Nephron progenitor cell (in vitro differentiated cells): ENCODE data around the gene SPX.
A peak's percentile ranks its signal among the peaks of the same experiment; 100 is the strongest.

Experiments
- DNase-seq: peaks from one replicate; pipeline ENCODE4 v3.0.0; 2021
- H3K27ac Mint-ChIP-seq: 2 replicates; pipeline ENCODE4 v1.8.0; 2021; ENCODE audit warnings: mild to moderate bottlenecking, moderate library complexity, mixed read lengths
- H3K27me3 Mint-ChIP-seq: 2 replicates; pipeline ENCODE4 v1.8.0; 2021; ENCODE audit warnings: mild to moderate bottlenecking, low read depth, mixed read lengths; ENCODE audit not compliant: poor library complexity
- H3K36me3 Mint-ChIP-seq: 2 replicates; pipeline ENCODE4 v1.8.0; 2021; ENCODE audit warnings: low read depth, mixed read lengths
- H3K4me1 Mint-ChIP-seq: 2 replicates; pipeline ENCODE4 v1.8.0; 2021; ENCODE audit warnings: mixed read lengths
- H3K4me3 Mint-ChIP-seq: 2 replicates; pipeline ENCODE4 v1.8.0; 2021; ENCODE audit warnings: mild to moderate bottlenecking, moderate library complexity, mixed read lengths
- H3K9me3 Mint-ChIP-seq: 2 replicates; pipeline ENCODE4 v1.8.0; 2021; ENCODE audit warnings: mild to moderate bottlenecking, moderate library complexity, mixed read lengths
- CTCF ChIP-seq: fragments of 200-600 bp; sonication (generic); IDR thresholded peaks from 2 replicates; pipeline ENCODE4 v1.5.0; 2021; ENCODE audit warnings: antibody characterized with exemption

Gene SPX

DNA sequence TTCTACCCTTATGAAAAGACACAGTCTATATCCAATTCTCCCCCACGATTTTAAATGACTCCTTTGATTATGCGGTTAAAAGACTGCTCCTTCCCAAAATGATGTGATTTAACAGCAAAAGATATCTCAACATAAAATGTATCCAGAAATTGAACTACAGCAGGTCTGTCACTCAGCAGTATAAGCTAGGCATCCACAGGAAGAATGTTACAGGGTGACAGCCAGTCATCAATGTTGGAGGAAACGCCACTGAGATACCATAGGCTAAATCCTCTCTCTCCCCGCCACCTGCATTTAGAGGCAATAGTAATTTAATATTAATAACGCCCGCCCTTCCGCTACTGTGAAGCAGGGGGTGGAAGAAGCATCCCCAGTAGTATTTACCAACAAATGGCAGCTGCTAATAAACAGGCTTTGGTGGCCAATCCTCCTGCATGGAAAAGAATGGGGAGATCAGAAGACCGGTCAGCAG is 25.3 kb upstream of the SPX start:
- H3K4me3 Mint-ChIP-seq = no peak overlapping the region
- H3K27me3 Mint-ChIP-seq = no peaks in the 10 kb centered on the region
- no peak overlapping the region for H3K27ac Mint-ChIP-seq
- H3K4me1 Mint-ChIP-seq = peaks cover 23% of the 10 kb centered on the region
- H3K36me3 Mint-ChIP-seq = peaks cover 8% of the 10 kb centered on the region
- DNase-seq = no peak
- H3K9me3 Mint-ChIP-seq = no peaks in the 10 kb centered on the region
- TF ChIP-seq CTCF = no peak

DNA sequence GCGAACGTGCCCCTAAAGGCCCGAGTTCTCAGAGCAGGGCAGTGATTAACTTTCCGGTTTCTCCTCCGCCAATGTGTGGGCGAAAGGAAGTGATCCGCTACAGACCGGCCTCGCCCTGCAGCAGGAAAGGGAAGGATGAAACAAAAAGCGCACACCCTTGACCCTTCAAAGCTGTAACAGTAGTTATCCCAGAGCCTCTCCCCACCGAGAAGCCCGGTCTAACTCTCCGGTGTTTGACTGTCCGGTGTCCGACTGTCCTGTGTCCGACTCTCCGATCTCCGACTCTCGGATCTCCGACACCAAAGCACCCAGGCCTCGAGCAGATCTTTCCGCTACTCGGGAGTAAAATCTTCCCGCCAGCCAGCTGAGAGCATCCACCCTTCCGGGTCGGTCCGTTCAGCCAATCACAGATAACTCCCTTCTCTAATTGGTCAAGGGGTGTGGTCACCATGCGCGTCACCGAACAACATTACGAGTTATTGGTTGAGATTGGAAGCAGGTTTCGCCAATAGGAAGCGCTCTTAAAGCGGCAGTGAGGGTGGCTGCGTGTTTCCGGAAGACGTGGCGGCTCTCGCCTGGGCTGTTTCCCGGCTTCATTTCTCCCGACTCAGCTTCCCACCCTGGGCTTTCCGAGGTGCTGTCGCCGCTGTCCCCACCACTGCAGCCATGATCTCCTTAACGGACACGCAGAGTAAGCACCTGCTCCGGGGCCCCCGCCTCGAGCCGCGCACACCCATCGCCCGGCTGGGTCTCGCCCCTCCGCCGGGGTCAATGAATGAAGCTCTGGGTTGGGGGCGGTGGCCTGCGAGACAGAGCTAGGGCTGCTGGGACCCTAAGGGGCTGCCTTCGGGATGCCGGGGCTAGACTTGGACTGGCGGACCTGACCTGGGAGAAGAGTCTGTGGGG is 24.6 kb upstream of the SPX start, which contains the start of the genes GOLT1B and RECQL:
Gene GOLT1B (plus strand): TSS at position 532 of the 906 bp plus-strand sequence. CDS start 135 bp downstream, at position 667.
Gene RECQL (minus strand): TSS at position 378 of the 906 bp plus-strand sequence. CDS start 2,065 bp downstream, outside the sequence.
- no peak for TF ChIP-seq CTCF
- H3K36me3 Mint-ChIP-seq = peaks cover 8% of the 10 kb centered on the region
- DNase-seq = peak; percentile 85
- no peaks in the 10 kb centered on the region for H3K9me3 Mint-ChIP-seq
- peaks cover 23% of the 10 kb centered on the region for H3K4me1 Mint-ChIP-seq
- H3K27ac Mint-ChIP-seq = no peak within 1 kb of the TSS
- no peak within 1 kb of the TSS for H3K4me3 Mint-ChIP-seq
- H3K27me3 Mint-ChIP-seq = no peaks in the 10 kb centered on the region

DNA sequence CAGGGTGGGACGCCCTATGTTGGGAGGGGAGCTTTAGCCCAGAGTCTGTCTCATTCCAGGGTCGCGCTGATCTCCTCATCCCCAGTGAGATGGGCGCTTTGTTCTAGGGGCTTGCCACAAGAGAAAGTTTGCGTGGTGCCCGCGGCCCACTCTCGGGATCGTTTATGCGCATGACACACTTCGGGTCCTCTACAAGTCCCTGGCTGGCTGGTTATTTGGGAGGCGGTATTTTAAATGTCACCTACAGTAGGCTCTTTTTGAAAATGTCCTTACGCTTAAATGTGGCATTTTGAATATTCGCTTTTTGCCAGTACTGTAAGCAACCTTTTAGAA is 24.0 kb upstream of the SPX start:
- Mint-ChIP-seq H3K4me3 (no peak overlapping the region), H3K4me1 (peaks cover 23% of the 10 kb centered on the region), H3K27ac (no peak overlapping the region), H3K27me3 (no peaks in the 10 kb centered on the region), H3K36me3 (peaks cover 8% of the 10 kb centered on the region), H3K9me3 (no peaks in the 10 kb centered on the region)
- TF ChIP-seq CTCF = no peak
- no peak for DNase-seq

GRCh38 chr12:21502872-21503271 is 23.2 kb upstream of the SPX start:
- no peak for DNase-seq
- Mint-ChIP-seq H3K36me3 (peaks cover 2% of the 10 kb centered on the region), H3K4me3 (no peak overlapping the region), H3K9me3 (no peaks in the 10 kb centered on the region), H3K4me1 (peaks cover 23% of the 10 kb centered on the region), H3K27me3 (no peaks in the 10 kb centered on the region), H3K27ac (no peak overlapping the region)
- TF ChIP-seq CTCF = no peak

DNA sequence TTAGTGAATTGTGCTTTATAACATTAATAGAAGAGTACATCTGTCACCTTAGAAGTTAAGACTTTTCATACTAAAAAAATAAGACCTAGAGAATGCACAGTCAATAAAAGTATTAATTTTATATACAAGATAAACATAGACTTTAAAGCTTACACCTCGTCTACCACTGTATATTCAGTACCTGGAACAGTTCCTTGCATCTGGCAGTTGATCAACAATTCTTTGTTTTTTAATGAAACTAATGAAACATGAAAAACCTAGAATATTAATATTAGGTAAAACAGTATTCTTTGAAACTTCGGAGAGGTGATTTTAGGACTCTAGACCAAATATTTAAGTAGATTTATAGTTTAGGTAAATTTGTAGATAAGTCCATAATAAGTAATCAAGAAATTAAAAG is 20.2 kb upstream of the SPX start:
- no peak for TF ChIP-seq CTCF
- peaks cover 19% of the 10 kb centered on the region for H3K36me3 Mint-ChIP-seq
- no peaks in the 10 kb centered on the region for H3K9me3 Mint-ChIP-seq
- H3K27ac Mint-ChIP-seq = no peak overlapping the region
- peaks cover 35% of the 10 kb centered on the region for H3K4me1 Mint-ChIP-seq
- no peak overlapping the region for H3K4me3 Mint-ChIP-seq
- H3K27me3 Mint-ChIP-seq = no peaks in the 10 kb centered on the region
- no peak for DNase-seq
